Measurements from ENCODE around the gene TMOD1.

GRCh38 chr9:97632248-97632984, 130.9 kb downstream of the TMOD1 start:
- TF ChIP-seq CTCF (conservative IDR thresholded peaks at IDR 0.05 in 1 of 2, IDR thresholded peaks at IDR 0.05 in 1 of 2; ENCODE audit: low read depth in 1 of 2, low read length in 2 of 2) (no peak), EZH2 (IDR thresholded peaks at IDR 0.05; ENCODE audit: low read length, missing control alignments) (no peak)

Data from fibroblast of lung (primary cell).